ENCODE measurements around the gene THADA. TPM values are rescaled to one million over a fixed set of nuclear protein-coding genes. Genes with fewer than 3 reads are reported as not detected.
"Not testable (repeated sequence)": the region's sequence is repeated elsewhere in the genome, so short reads cannot be mapped to it uniquely, and the experiment has no call there.

The THADA gene
- total and polyA plus RNA-seq, 5 experiments from 2014 or later = 9.2 to 40.3 (median 15.5) TPM

- no peak overlapping the region for H3K27ac Mint-ChIP-seq
- no peak for DNase-seq
- peaks cover 5 to 20% (median 12%) of the 10 kb centered on the region in 5 donors for H3K27me3 Mint-ChIP-seq
- H3K36me3 Mint-ChIP-seq = no peaks in the 10 kb centered on the region
- POLR2A ChIA-PET = no interaction called here
- ATAC-seq = no peak
- H3K9me3 Mint-ChIP-seq = no peaks in the 10 kb centered on the region
- H3K4me3 Mint-ChIP-seq = no peak overlapping the region
- no peaks in the 10 kb centered on the region for H3K4me1 Mint-ChIP-seq
Measured at GRCh38 chr2:43619511-43619910, 23.7 kb upstream of the THADA start.

DNA sequence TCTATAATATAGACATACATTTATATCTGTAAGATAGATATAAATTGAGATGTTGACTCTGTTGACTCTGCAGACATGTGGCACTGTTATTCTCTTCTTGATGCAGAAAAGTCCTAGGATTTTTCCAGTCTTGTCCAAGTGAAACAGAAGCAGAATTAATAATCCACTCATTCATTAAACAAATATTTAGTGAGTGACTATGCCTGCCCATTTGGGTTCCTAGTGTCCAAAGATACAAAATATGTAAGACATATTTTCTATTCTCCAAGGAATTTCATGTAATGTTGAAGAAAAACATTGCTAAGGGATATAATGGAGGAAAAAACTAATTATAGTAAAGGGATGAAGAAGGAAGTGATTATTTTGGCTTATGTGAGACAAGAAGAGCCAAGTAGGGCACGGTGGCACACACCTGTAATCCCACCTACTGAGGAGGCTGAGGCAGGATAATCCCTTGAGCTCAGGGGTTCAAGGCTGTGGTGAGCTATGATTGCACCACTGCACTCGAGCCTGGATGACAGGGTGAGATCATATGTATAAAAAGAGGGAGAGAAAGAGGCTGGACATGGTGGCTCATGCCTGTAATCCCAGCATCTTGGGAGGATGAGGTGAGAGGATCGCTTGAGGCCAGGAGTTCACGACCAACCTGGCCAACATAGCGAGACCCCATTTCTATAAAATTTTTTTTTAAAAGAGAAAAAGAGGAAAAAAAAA is 21.3 kb upstream of the THADA start:
- POLR2A ChIA-PET = no interaction called here
- Mint-ChIP-seq H3K4me1 (peaks cover 0 to 4% (median 2%) of the 10 kb centered on the region in 4 donors), H3K27me3 (peaks cover 10 to 14% (median 11%) of the 10 kb centered on the region in 5 donors), H3K36me3 (no peaks in the 10 kb centered on the region), H3K9me3 (no peaks in the 10 kb centered on the region), H3K4me3 (no peak overlapping the region), H3K27ac (no peak overlapping the region)
- DNase-seq (no peak), ATAC-seq (no peak)

GRCh38 chr2:43612944-43613343 is 17.1 kb upstream of the THADA start:
- Mint-ChIP-seq H3K36me3 (no peaks in the 10 kb centered on the region), H3K4me3 (no peak overlapping the region), H3K27me3 (peaks cover 4 to 17% (median 7%) of the 10 kb centered on the region in 5 donors), H3K4me1 (peaks cover 0 to 5% (median 2%) of the 10 kb centered on the region in 4 donors), H3K27ac (no peak overlapping the region), H3K9me3 (no peaks in the 10 kb centered on the region)
- POLR2A ChIA-PET = interaction anchor here (0.8 to 2.2 kb wide), 2 partner anchors 17 to 371 kb away, joined by 3 to 9 read pairs; partner anchors contain the start of gene THADA
- DNase-seq = no peak
- ATAC-seq = no peak

DNA sequence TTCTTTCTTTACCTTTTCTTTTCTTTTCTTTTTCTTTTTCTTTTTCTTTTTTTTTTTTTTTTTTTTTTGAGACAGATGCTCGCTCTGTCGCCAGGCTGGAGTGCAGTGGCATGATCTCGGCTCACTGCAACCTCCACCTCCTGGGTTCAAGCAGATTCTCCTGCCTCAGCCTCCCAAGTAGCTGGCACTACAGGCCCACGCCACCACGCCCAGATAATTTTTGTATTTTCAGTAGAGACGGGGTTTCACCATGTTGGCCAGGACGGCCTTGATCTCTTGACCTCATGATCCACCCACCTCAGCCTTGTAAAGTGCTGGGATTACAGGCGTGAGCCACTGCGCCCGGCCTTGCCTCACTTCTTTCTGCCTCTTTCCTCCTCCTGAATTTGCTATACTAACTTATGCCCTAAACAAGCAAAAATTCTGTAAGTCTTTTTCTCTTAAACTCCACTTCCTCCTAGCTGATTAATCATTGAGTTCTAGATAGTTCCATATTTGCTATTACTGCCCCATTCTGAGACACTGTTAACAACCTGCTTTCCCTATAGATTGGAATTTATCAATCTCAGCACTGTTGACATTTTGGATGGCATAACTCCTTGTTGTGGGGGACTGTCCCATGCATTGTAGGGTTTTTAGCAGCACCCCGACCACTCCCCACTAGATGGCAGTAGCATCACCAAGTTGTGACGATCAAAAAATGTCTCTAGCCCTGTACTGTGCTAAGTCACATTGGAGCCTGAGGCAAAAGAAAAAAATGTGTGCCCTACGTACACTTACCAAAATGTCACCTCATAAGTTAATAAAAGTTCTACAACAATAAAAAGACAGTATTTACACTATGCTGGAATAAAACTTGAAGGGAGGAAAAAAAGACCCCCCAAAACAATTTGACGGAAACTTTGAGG is 16.4 kb upstream of the THADA start:
- Mint-ChIP-seq H3K4me1 (peaks cover 0 to 5% (median 2%) of the 10 kb centered on the region in 4 donors), H3K27me3 (peaks cover 2 to 15% (median 6%) of the 10 kb centered on the region in 5 donors), H3K9me3 (no peaks in the 10 kb centered on the region), H3K4me3 (no peak overlapping the region), H3K36me3 (no peaks in the 10 kb centered on the region), H3K27ac (peak overlapping the region in 2 of 10 donors; percentile 6 to 11)
- POLR2A ChIA-PET = interaction anchor here (0.8 to 2.2 kb wide), 2 partner anchors 16 to 372 kb away, joined by 3 to 9 read pairs; partner anchors contain the start of gene THADA
- peak; percentile 98 to 99 for ATAC-seq
- DNase-seq = peak; percentile 34 to 83 (median 69)

GRCh38 chr2:43610361-43610760 is 14.5 kb upstream of the THADA start:
- ATAC-seq (no peak), DNase-seq (no peak)
- H3K4me3 Mint-ChIP-seq = no peak overlapping the region
- H3K4me1 Mint-ChIP-seq = peaks cover 0 to 5% (median 2%) of the 10 kb centered on the region in 4 donors
- H3K36me3 Mint-ChIP-seq = no peaks in the 10 kb centered on the region
- peaks cover 0 to 12% (median 3%) of the 10 kb centered on the region in 5 donors for H3K27me3 Mint-ChIP-seq
- POLR2A ChIA-PET = interaction anchor here (1.1 kb wide), 1 partner anchor 800 kb away, joined by 3 read pairs; no protein-coding TSS in a partner anchor
- H3K27ac Mint-ChIP-seq = no peak overlapping the region
- H3K9me3 Mint-ChIP-seq = no peaks in the 10 kb centered on the region

DNA sequence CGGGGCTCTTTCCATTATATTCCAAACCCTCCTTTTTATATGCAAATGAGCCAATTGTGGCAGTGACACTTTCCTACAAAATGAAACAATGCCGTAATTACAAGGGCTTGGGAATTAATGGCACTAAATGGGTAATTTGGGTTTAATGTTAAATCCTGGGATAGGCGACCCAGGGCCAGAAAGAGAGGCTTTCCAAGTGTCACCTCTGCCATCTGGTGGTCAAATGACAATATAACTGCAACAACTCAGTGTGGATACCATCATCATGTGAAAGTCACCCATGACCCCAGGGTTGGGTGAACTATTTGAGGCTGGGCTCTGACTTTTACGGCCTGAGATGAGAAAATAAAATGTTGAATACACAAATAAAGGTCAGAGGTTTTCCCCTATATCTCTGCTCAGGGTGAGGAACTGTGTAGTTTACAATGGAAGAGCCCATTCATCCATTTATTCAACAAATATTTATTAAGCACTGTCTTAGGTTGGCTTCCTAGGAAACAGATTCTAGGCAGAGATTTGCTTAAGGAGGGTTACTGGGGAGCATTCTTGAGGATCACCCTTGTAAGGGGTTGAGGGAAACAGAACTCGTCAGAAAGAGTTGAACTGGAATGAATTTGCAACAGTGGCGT is 13.6 kb upstream of the THADA start:
- Mint-ChIP-seq H3K4me3 (no peak overlapping the region), H3K27ac (no peak overlapping the region), H3K36me3 (no peaks in the 10 kb centered on the region), H3K27me3 (peaks cover 0 to 12% (median 1%) of the 10 kb centered on the region in 5 donors), H3K9me3 (no peaks in the 10 kb centered on the region), H3K4me1 (peaks cover 0 to 9% (median 7%) of the 10 kb centered on the region in 4 donors)
- ATAC-seq = peak; percentile 54 to 76
- POLR2A ChIA-PET = interaction anchor here (1.1 kb wide), 1 partner anchor 799 kb away, joined by 3 read pairs; no protein-coding TSS in a partner anchor
- peak in 6 of 10 donors; percentile 12 to 47 (median 36) for DNase-seq

DNA sequence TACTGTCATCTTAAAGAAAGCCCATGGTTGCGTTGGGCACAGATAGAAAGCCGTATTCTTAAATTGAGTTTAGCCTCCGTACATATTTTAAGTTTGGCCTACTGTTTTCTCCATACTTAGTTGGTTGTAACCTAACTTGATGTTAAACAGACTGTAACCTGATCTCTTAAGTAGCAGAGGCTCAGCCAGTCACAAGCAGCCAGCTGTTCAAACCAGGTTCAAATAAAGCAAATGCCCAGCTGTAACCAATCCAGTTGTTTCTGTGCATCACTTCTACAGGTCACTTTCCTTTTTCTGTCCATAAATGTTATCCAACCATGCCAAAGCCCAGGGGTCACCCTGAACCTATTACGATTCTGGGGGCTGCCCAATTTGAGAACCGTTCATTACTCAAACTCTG is 10.0 kb upstream of the THADA start:
- peaks cover 0 to 5% (median 0%) of the 10 kb centered on the region in 5 donors for H3K27me3 Mint-ChIP-seq
- H3K4me3 Mint-ChIP-seq = no peak overlapping the region
- peaks cover 0 to 6% (median 5%) of the 10 kb centered on the region in 4 donors for H3K4me1 Mint-ChIP-seq
- no peak overlapping the region for H3K27ac Mint-ChIP-seq
- DNase-seq = no peak
- no peaks in the 10 kb centered on the region for H3K9me3 Mint-ChIP-seq
- POLR2A ChIA-PET = no interaction called here
- no peak for ATAC-seq
- no peaks in the 10 kb centered on the region for H3K36me3 Mint-ChIP-seq

DNA sequence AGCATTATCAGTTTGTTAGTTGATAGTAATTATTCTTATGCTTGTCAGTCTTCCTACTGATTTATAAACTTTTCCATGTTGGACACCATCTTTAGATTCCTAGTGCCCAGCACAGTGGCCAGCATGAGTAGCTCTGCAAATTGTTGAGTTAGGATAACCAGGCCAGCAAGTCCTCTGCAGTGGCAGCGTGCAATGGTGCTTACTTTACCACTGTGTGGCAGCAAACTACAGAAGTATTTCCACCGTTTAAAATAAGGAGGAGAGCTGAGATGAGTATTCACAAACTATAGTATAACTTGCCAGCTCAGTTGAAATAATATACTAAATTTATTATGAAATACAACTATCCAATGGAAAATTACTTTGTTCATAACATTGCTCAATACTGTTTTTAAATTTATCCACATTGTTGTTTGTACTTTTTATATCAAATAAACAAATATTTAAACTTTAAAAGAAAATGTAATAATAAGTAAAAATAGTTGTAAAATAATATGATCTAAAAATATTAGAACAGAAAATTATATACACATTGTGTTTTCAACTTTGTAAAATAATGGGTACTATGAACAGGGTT is 9.3 kb upstream of the THADA start:
- Mint-ChIP-seq H3K36me3 (no peaks in the 10 kb centered on the region), H3K9me3 (no peaks in the 10 kb centered on the region), H3K4me3 (no peak overlapping the region), H3K4me1 (peaks cover 0 to 6% (median 5%) of the 10 kb centered on the region in 4 donors), H3K27ac (no peak overlapping the region), H3K27me3 (peaks cover 0 to 5% (median under 1%) of the 10 kb centered on the region in 5 donors)
- POLR2A ChIA-PET = interaction anchor here (1.5 kb wide), 1 partner anchor 9 kb away, joined by 4 read pairs; the partner anchor contains the start of gene THADA
- ATAC-seq (peak; percentile 69 to 85), DNase-seq (peak in 2 of 10 donors; percentile 13 to 23)

DNA sequence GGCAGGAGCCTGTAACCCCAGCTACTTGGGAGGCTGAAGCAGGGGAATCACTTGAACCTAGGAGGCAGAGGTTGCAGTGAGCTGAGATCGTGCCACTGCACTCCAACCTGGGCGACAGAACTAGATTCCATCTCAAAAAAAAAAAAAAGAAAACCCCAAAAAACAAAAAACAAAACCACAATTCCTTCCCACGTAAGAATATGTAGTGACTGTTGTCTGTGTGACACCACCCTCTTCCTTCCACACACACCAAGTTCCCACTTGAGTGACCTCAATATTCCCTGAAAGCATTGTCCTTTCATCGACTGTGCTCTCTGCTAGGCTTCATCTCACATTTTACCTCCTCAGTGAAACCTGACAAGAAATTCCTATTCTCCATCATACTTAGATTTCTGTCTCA is 8.8 kb upstream of the THADA start:
- POLR2A ChIA-PET = interaction anchor here (1.5 kb wide), 1 partner anchor 9 kb away, joined by 4 read pairs; the partner anchor contains the start of gene THADA
- H3K9me3 Mint-ChIP-seq = no peaks in the 10 kb centered on the region
- DNase-seq (no peak), ATAC-seq (peak in 1 of 2 donors; percentile 20)
- no peaks in the 10 kb centered on the region for H3K36me3 Mint-ChIP-seq
- H3K27ac Mint-ChIP-seq = peak overlapping the region in 2 of 10 donors; percentile 16 to 58
- peaks cover 0 to 5% (median 1%) of the 10 kb centered on the region in 5 donors for H3K27me3 Mint-ChIP-seq
- no peak overlapping the region for H3K4me3 Mint-ChIP-seq
- peaks cover 0 to 6% (median 5%) of the 10 kb centered on the region in 4 donors for H3K4me1 Mint-ChIP-seq

GRCh38 chr2:43600596-43600995 is 4.8 kb upstream of the THADA start:
- not testable (repeated sequence) for DNase-seq, ATAC-seq, H3K27me3 Mint-ChIP-seq, H3K4me3 Mint-ChIP-seq, H3K9me3 Mint-ChIP-seq, H3K27ac Mint-ChIP-seq, H3K36me3 Mint-ChIP-seq
- POLR2A ChIA-PET = interaction anchor here (0.6 kb wide), 1 partner anchor 797 kb away, joined by 3 read pairs; no protein-coding TSS in a partner anchor
- peaks cover 6 to 15% (median 10%) of the 10 kb centered on the region in 4 donors for H3K4me1 Mint-ChIP-seq

DNA sequence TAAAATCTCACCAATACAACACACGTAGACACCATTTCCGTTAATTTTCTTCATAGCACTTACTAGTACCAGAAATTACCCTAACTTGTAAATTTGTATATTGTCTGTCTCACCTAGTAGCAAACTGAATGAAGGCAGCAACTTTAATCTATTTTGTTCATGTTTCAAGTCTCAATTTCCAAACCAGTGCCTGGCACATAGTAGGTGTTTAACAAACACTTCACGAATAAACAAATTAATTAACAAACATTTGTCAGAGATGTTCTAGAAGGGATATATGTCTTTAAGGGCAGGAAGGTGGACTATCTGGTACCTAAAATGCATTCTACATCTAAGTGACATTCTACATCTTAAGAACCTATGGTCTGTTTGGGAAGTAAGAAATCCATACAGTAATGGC is 963 bp downstream of the THADA start:
- POLR2A ChIA-PET = interaction anchor here (1.7 to 2.3 kb wide), 3 partner anchors 10 to 784 kb away, joined by 4 to 20 read pairs (median 8); partner anchors contain the start of gene ZFP36L2
- no peaks in the 10 kb centered on the region for H3K9me3 Mint-ChIP-seq
- no peak for ATAC-seq
- H3K27me3 Mint-ChIP-seq = peaks cover 0 to 5% (median 2%) of the 10 kb centered on the region in 5 donors
- peaks cover 17 to 41% (median 32%) of the 10 kb centered on the region in 4 donors for H3K4me1 Mint-ChIP-seq
- no peak for DNase-seq
- H3K36me3 Mint-ChIP-seq = peaks cover 0 to 24% (median 0%) of the 10 kb centered on the region in 3 donors
- peak overlapping the region; percentile 89 to 97 (median 96) for H3K4me3 Mint-ChIP-seq
- peak overlapping the region; percentile 5 to 99 (median 98) for H3K27ac Mint-ChIP-seq

Data from naive thymus-derived CD8-positive, alpha-beta T cell (primary cell).